H1 (cell line): ENCODE results near the gene CMBL. TPM values are rescaled to one million over a fixed set of nuclear protein-coding genes. Genes with fewer than 3 reads are reported as not detected.

ENCODE experiments used
- CTCF ChIA-PET: fragments of 300-600 bp; sonication (Branson Sonifier 250); formaldehyde crosslinking; loops from one replicate; lab custom pipeline; 2021; ENCODE audit not compliant: partially characterized antibody; lab: Charles Lee
- POLR2A ChIA-PET: fragments of 300-600 bp; sonication (Branson Sonifier 250); formaldehyde crosslinking; loops from one replicate; lab custom pipeline; 2021; ENCODE audit warnings: inconsistent platforms; ENCODE audit not compliant: partially characterized antibody; lab: Charles Lee
- DNase-seq, 2 experiments: peaks; one replicate each; pipeline versions ENCODE4 v3.0.0 to v3.0.0-alpha.2; 2010 to 2022; ENCODE audit warnings: low spot score in 2 of 2, low read depth in 1 of 2, mixed read lengths in 1 of 2
- FAIRE-seq: peaks from 2 replicates; lab custom pipeline; 2011; peaks lifted over from hg19 to GRCh38; lab: Jason Lieb, UNC
- H2AFZ ChIP-seq: 2 replicates; pipeline ENCODE4 v1.8.1; 2012; ENCODE audit warnings: low read length, inconsistent platforms
- H2AK5ac ChIP-seq: 2 replicates; pipeline ENCODE4 v1.6.1; 2013; ENCODE audit warnings: low read depth, low read length
- H2BK120ac ChIP-seq: replicated peaks from 2 replicates; pipeline ENCODE3; 2013; ENCODE audit warnings: low read depth, low read length, inconsistent platforms
- H2BK12ac ChIP-seq: 2 replicates; pipeline ENCODE4 v1.6.1; 2013; ENCODE audit warnings: low read depth, low read length
- H2BK15ac ChIP-seq: 2 replicates; pipeline ENCODE4 v1.6.1; 2013; ENCODE audit warnings: low read length
- H2BK20ac ChIP-seq: 2 replicates; pipeline ENCODE4 v1.6.1; 2013; ENCODE audit warnings: low read length
- H2BK5ac ChIP-seq: 2 replicates; pipeline ENCODE4 v1.6.1; 2013; ENCODE audit warnings: low read depth, low read length
- H3K14ac ChIP-seq: 2 replicates; pipeline ENCODE4 v1.6.1; 2013; ENCODE audit warnings: inconsistent platforms; ENCODE audit not compliant: insufficient read length
- H3K18ac ChIP-seq: 2 replicates; pipeline ENCODE4 v1.6.1; 2013; ENCODE audit warnings: low read length; ENCODE audit errors: extremely low read depth
- H3K23ac ChIP-seq: 2 replicates; pipeline ENCODE4 v1.6.1; 2013; ENCODE audit warnings: inconsistent platforms; ENCODE audit not compliant: insufficient read length
- H3K23me2 ChIP-seq: 2 replicates; pipeline ENCODE4 v1.6.1; 2013; ENCODE audit warnings: low read depth, low read length
- H3K27ac ChIP-seq: 2 replicates; pipeline ENCODE4 v1.6.1; 2011; ENCODE audit warnings: low read depth, low read length, inconsistent platforms
- H3K27me3 ChIP-seq, 4 experiments: replicated peaks in 1 of 4; 1 replicate in 1 of 4; 2 replicates in 3 of 4; pipeline versions ENCODE4 v1.6.1 to v1.8.1; 2011 to 2013; ENCODE audit warnings: low read length in 3 of 4, mild to moderate bottlenecking in 3 of 4, inconsistent platforms in 2 of 4, mixed read lengths in 2 of 4, moderate library complexity in 1 of 4; ENCODE audit not compliant: control insufficient read depth in 3 of 4, insufficient read depth in 3 of 4; ENCODE audit errors: extremely low read depth in 1 of 4
- H3K36me3 ChIP-seq, 4 experiments: 2 replicates each; pipeline versions ENCODE4 v1.6.1 to v1.8.1; 2011 to 2013; ENCODE audit warnings: mild to moderate bottlenecking in 4 of 4, low read length in 3 of 4, moderate library complexity in 2 of 4, control low read depth in 1 of 4, inconsistent platforms in 1 of 4; ENCODE audit not compliant: insufficient read depth in 4 of 4, control insufficient read depth in 2 of 4
- H3K4ac ChIP-seq: replicated peaks from 2 replicates; pipeline ENCODE3; 2013; ENCODE audit warnings: low read length, low read depth, mixed read lengths, inconsistent platforms; ENCODE audit not compliant: insufficient read length
- H3K4me1 ChIP-seq, 4 experiments: replicated peaks in 1 of 4; 1 replicate in 1 of 4; 2 replicates in 3 of 4; pipeline versions ENCODE4 v1.6.1 to v1.8.1; 2011 to 2013; ENCODE audit warnings: low read length in 3 of 4, inconsistent platforms in 2 of 4, mixed read lengths in 1 of 4; ENCODE audit not compliant: insufficient read depth in 4 of 4, control insufficient read depth in 3 of 4
- H3K4me2 ChIP-seq, 2 experiments: 2 replicates each; pipeline versions ENCODE4 v1.6.1 to v1.8.1; 2011 to 2013; ENCODE audit warnings: low read depth in 2 of 2, low read length in 2 of 2, control low read depth in 1 of 2, inconsistent platforms in 1 of 2, mild to moderate bottlenecking in 1 of 2; ENCODE audit not compliant: insufficient read depth in 1 of 2
- H3K4me3 ChIP-seq, 4 experiments: fragments of 200-600, 300-600 bp in 1 of 4; sonication (generic), shearing (Covaris generic), sonication (Bioruptor Twin) in 1 of 4; 2 replicates each; pipeline versions ENCODE4 v1.5.1 to v1.8.1; 2011 to 2016; ENCODE audit warnings: low read length in 4 of 4, low read depth in 3 of 4, control low read depth in 2 of 4, inconsistent platforms in 2 of 4, mild to moderate bottlenecking in 2 of 4, mixed read lengths in 1 of 4, moderate library complexity in 1 of 4; ENCODE audit not compliant: insufficient read depth in 2 of 4; ENCODE audit errors: extremely low read depth in 1 of 4
- H3K56ac ChIP-seq: replicated peaks from 2 replicates; pipeline ENCODE3; 2013; ENCODE audit warnings: low read depth, mild to moderate bottlenecking, mixed read lengths, low read length, inconsistent platforms; ENCODE audit not compliant: insufficient read length
- H3K79me1 ChIP-seq: 2 replicates; pipeline ENCODE4 v1.6.1; 2013; ENCODE audit warnings: low read depth, low read length, control low read depth
- H3K79me2 ChIP-seq, 2 experiments: 2 replicates each; pipeline versions ENCODE4 v1.6.1 to v1.8.1; 2012 to 2013; ENCODE audit warnings: low read length in 2 of 2, mild to moderate bottlenecking in 2 of 2, inconsistent platforms in 1 of 2; ENCODE audit not compliant: insufficient read depth in 2 of 2, control insufficient read depth in 1 of 2
- H3K9ac ChIP-seq, 4 experiments: replicated peaks in 1 of 4; 1 replicate in 1 of 4; 2 replicates in 3 of 4; pipeline versions ENCODE4 v1.6.1 to v1.8.1; 2011 to 2013; ENCODE audit warnings: low read depth in 3 of 4, low read length in 3 of 4, control low read depth in 2 of 4, mild to moderate bottlenecking in 2 of 4, moderate library complexity in 2 of 4, inconsistent platforms in 1 of 4; ENCODE audit errors: extremely low read depth in 1 of 4
- H3K9me3 ChIP-seq, 2 experiments: 2 replicates each; pipeline versions ENCODE4 v1.6.1 to v1.8.1; 2012 to 2013; ENCODE audit warnings: mild to moderate bottlenecking in 2 of 2, moderate library complexity in 2 of 2, control low read depth in 1 of 2, inconsistent platforms in 1 of 2, low read depth in 1 of 2, low read length in 1 of 2, mixed read lengths in 1 of 2; ENCODE audit not compliant: insufficient read depth in 2 of 2
- H4K20me1 ChIP-seq, 2 experiments: replicated peaks in 1 of 2; 2 replicates each; pipeline versions ENCODE3 to v1.8.1; 2011 to 2013; ENCODE audit warnings: inconsistent platforms in 2 of 2, low read length in 2 of 2, mild to moderate bottlenecking in 1 of 2; ENCODE audit not compliant: insufficient read depth in 2 of 2, control insufficient read depth in 1 of 2
- H4K5ac ChIP-seq: 2 replicates; pipeline ENCODE4 v1.6.1; 2013; ENCODE audit warnings: low read length, low read depth, mixed read lengths, inconsistent platforms; ENCODE audit not compliant: insufficient read length
- H4K8ac ChIP-seq: 2 replicates; pipeline ENCODE4 v1.8.0; 2013; ENCODE audit warnings: mild to moderate bottlenecking, moderate library complexity, low read length, inconsistent platforms; ENCODE audit not compliant: insufficient read depth; ENCODE audit errors: extremely low read depth
- H4K91ac ChIP-seq: replicated peaks from 2 replicates; pipeline ENCODE3; 2013; ENCODE audit warnings: low read length, mixed read lengths, inconsistent platforms; ENCODE audit not compliant: insufficient read length
- ASH2L ChIP-seq: fragments of 200-600, 300-600 bp; sonication (generic); IDR thresholded peaks from one replicate; pipeline ENCODE4 v1.7.1; 2017; ENCODE audit warnings: low read length
- CREB1 ChIP-seq: IDR thresholded peaks from 2 replicates; pipeline ENCODE4 v1.6.1; 2012; ENCODE audit warnings: inconsistent platforms
- HDAC6 ChIP-seq: IDR thresholded peaks from one replicate; pipeline ENCODE4 v1.7.1; 2012; ENCODE audit warnings: low read depth, mild to moderate bottlenecking, inconsistent platforms, low read length, moderate library complexity
- POLR2AphosphoS5 ChIP-seq: IDR thresholded peaks from 2 replicates; pipeline ENCODE4 v1.6.1; 2011; ENCODE audit warnings: low read depth, low read length
- SAP30 ChIP-seq: fragments of 300-600 bp; sonication (generic); IDR thresholded peaks from 2 replicates; pipeline ENCODE4 v1.7.1; 2012; ENCODE audit warnings: low read length, moderate library complexity, mild to moderate bottlenecking, inconsistent platforms; ENCODE audit not compliant: insufficient read depth, insufficient replicate concordance
- SIN3A ChIP-seq, 2 experiments: IDR thresholded peaks in 1 of 2; conservative IDR thresholded peaks in 1 of 2; 2 replicates each; pipeline ENCODE4 v1.6.1; 2011 to 2012; ENCODE audit warnings: low read length in 2 of 2, improper control_type of control experiment in 1 of 2, low read depth in 1 of 2, mild to moderate bottlenecking in 1 of 2
- TBP ChIP-seq: IDR thresholded peaks from 2 replicates; pipeline ENCODE4 v1.6.1; 2011; ENCODE audit warnings: low read depth, low read length, improper control_type of control experiment
- WGBS, 2 experiments: shearing (Covaris generic) in 1 of 2; methylation state at CpG; one replicate each; pipeline versions ENCODE4 v1.1.6 to v1.1.7; 2013 to 2015; ENCODE audit warnings: low lambda C conversion rate in 2 of 2, mixed read lengths in 2 of 2, inconsistent platforms in 1 of 2, low coverage in 1 of 2, missing lambda C conversion rate in 1 of 2; ENCODE audit not compliant: insufficient replicate concordance in 2 of 2, insufficient coverage in 1 of 2, insufficient read length in 1 of 2; ENCODE audit errors: extremely low coverage in 1 of 2, missing lambda C conversion rate in 1 of 2; 5-methylcytosine and 5-hydroxymethylcytosine counted together
- polyA plus RNA-seq, 7 experiments: library from polyadenylated mRNA; depleted of rRNA in 3 of 7; stranded (reverse) in 5 of 7; unstranded in 2 of 7; fragments of >200 nt in 5 of 7; fragments of 200-250 nt in 2 of 7; gene quantifications; 1 replicate in 5 of 7; 2 replicates in 1 of 7; 4 replicates in 1 of 7; pipeline versions ENCODE4 v1.2.1 to v1.2.3, GENCODE V29; 2011 to 2013; ENCODE audit warnings: missing spikeins in 2 of 7, mixed read lengths in 2 of 7
- total RNA-seq: library from RNA; stranded (reverse); fragmentation: NEBNext Ultra II Directional; extraction: Animal tissue kit (Norgen Biotek cat#: 25700); gene quantifications from 2 replicates; pipeline ENCODE4 v1.2.1, GENCODE V29; 2021

CMBL gene
- total and polyA plus RNA-seq, 2 of the 8 experiments (the other 6 are each of a cell fraction or from before 2014, with no cell fraction given) = 27.9 to 32.1 TPM

DNA sequence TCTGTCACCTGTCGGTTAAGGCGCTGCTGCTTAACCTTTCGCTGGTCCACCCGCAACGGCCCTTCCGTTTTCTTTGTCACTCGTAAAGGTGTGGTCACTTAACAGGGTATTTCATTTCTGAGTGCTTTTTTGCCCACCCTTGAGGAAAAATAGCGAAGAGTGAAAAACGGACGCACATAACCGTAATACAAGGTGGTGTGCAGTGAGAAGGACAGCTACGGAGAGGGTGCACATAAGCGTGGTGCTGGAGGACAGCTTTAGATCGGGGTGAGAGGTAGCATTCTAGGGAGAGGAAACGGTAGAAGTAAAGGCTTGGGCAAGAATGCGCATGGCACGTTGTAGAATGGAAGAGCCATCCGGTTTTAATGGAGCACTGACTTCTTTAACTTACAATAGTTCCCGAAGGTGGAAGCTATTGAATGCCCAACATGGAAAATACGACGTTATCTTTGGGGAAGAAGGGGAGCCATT is 56.9 kb downstream of the CMBL start:
- Histone ChIP-seq H3K4me2 (peak overlapping the region; percentile 90 to 97), H2BK5ac (peak overlapping the region; percentile 99), H3K27ac (peak overlapping the region; percentile 96), H4K91ac (peak overlapping the region; percentile 94), H3K27me3 (no peaks in the 10 kb centered on the region), H3K14ac (no peak overlapping the region), H2BK20ac (no peak overlapping the region), H3K56ac (peak overlapping the region; percentile 90), H3K36me3 (peaks cover 15 to 37% (median 27%) of the 10 kb centered on the region in 4 experiments), H3K18ac (peak overlapping the region; percentile 98; the same call in 1 of the 2 replicates), H2AK5ac (peak overlapping the region; percentile 84), H3K79me1 (peaks cover 3% of the 10 kb centered on the region; the same call in 1 of the 2 replicates), H3K9ac (peak overlapping the region; percentile 97 to 100 (median 98)), H4K5ac (peak overlapping the region; percentile 24), H4K20me1 (peaks cover 10 to 19% of the 10 kb centered on the region in 2 experiments), H3K79me2 (peaks cover 38 to 74% of the 10 kb centered on the region in 2 experiments), H3K4me1 (peaks cover 3 to 7% (median 5%) of the 10 kb centered on the region in 4 experiments; a peak in 4 of 7 replicates), H3K9me3 (no peaks in the 10 kb centered on the region), H2BK15ac (no peak overlapping the region), H3K23ac (no peak overlapping the region), H3K4ac (peak overlapping the region; percentile 62), H2BK12ac (no peak overlapping the region), H2BK120ac (no peak overlapping the region), H2AFZ (no peak overlapping the region), H3K23me2 (peaks cover 13% of the 10 kb centered on the region), H4K8ac (0 out of 2 replicates have a peak overlapping the region, but pooled peaks have one; percentile 97), H3K4me3 (peak overlapping the region; percentile 92 to 100 (median 94))
- ChIA-PET CTCF (interaction anchor here (1.3 to 1.6 kb wide), 3 partner anchors 15 to 33 kb away, joined by 3 to 5 read pairs (median 4); no protein-coding TSS in a partner anchor), POLR2A (interaction anchor here (0.5 to 6.8 kb wide), 28 partner anchors 10 to 421 kb away, joined by 3 to 128 read pairs (median 4); partner anchors contain the start of gene MARCHF6)
- 1% methylated on average over 21 of the region's 21 CpGs; no CpG with 5 or more reads in 1 of the 2 experiments for WGBS, 2 experiments
- DNase-seq = no peak
- no peak for FAIRE-seq
- no peak for TF ChIP-seq TBP
- TF ChIP-seq HDAC6 = no peak
- TF ChIP-seq ASH2L = peak; percentile 2
- TF ChIP-seq CREB1 = 0 out of 2 replicates have a peak, but pooled peaks have one; percentile 32
- 0 out of 4 replicates have a peak, but pooled peaks of 1 of the 2 experiments have one; percentile 13 for TF ChIP-seq SIN3A (conservative IDR thresholded peaks at IDR 0.05 in 1 of 2, IDR thresholded peaks at IDR 0.05 in 1 of 2; ENCODE audit: low read depth in 1 of 2, low read length in 2 of 2)
- peak; percentile 49; the same call in 1 of the 2 replicates for TF ChIP-seq POLR2AphosphoS5
- peak; percentile 77 for TF ChIP-seq SAP30
